ENCODE results near the gene EEF1A1.
"Not testable (repeated sequence)": the region's sequence is repeated elsewhere in the genome, so short reads cannot be mapped to it uniquely, and the experiment has no call there.

Gene EEF1A1

GRCh38 chr6:73548458-73549446, 27.9 kb upstream of the EEF1A1 start:
- Mint-ChIP-seq H3K9me3 (ENCODE audit: low read depth) (no peaks in the 10 kb centered on the region), H3K4me1 (ENCODE audit: low read depth) (no peaks in the 10 kb centered on the region), H3K4me3 (no peak overlapping the region), H3K27ac (no peak overlapping the region), H3K27me3 (no peaks in the 10 kb centered on the region), H3K36me3 (no peaks in the 10 kb centered on the region)

- no peaks in the 10 kb centered on the region for H3K9me3 Mint-ChIP-seq (ENCODE audit: low read depth)
- H3K4me1 Mint-ChIP-seq (ENCODE audit: low read depth), result no peaks in the 10 kb centered on the region
- H3K27ac Mint-ChIP-seq, result no peak overlapping the region
- H3K4me3 Mint-ChIP-seq, result no peak overlapping the region
- no peaks in the 10 kb centered on the region for H3K27me3 Mint-ChIP-seq
- no peaks in the 10 kb centered on the region for H3K36me3 Mint-ChIP-seq
These were observed 26.2 kb upstream of the EEF1A1 start for GRCh38 chr6:73547036-73547435.

- Mint-ChIP-seq H3K9me3 (ENCODE audit: low read depth) (no peaks in the 10 kb centered on the region), H3K27ac (no peak overlapping the region), H3K27me3 (no peaks in the 10 kb centered on the region), H3K4me1 (ENCODE audit: low read depth) (no peaks in the 10 kb centered on the region), H3K4me3 (no peak overlapping the region), H3K36me3 (no peaks in the 10 kb centered on the region)
These were observed 22.1 kb upstream of the EEF1A1 start for GRCh38 chr6:73542891-73543290.

GRCh38 chr6:73542481-73542880, 21.6 kb upstream of the EEF1A1 start:
- not testable (repeated sequence) for H3K4me3 Mint-ChIP-seq; H3K27me3 Mint-ChIP-seq; H3K27ac Mint-ChIP-seq; H3K36me3 Mint-ChIP-seq; H3K9me3 Mint-ChIP-seq (ENCODE audit: low read depth); H3K4me1 Mint-ChIP-seq (ENCODE audit: low read depth)

- Mint-ChIP-seq H3K36me3 (no peaks in the 10 kb centered on the region), H3K27ac (no peak overlapping the region), H3K9me3 (ENCODE audit: low read depth) (no peaks in the 10 kb centered on the region), H3K4me1 (ENCODE audit: low read depth) (no peaks in the 10 kb centered on the region), H3K4me3 (no peak overlapping the region), H3K27me3 (no peaks in the 10 kb centered on the region)
These were observed 17.4 kb upstream of the EEF1A1 start for GRCh38 chr6:73538116-73538779.

GRCh38 chr6:73537677-73538076, 16.8 kb upstream of the EEF1A1 start:
- H3K36me3 Mint-ChIP-seq, result no peaks in the 10 kb centered on the region
- no peaks in the 10 kb centered on the region for H3K4me1 Mint-ChIP-seq (ENCODE audit: low read depth)
- no peak overlapping the region for H3K27ac Mint-ChIP-seq
- no peak overlapping the region for H3K4me3 Mint-ChIP-seq
- no peaks in the 10 kb centered on the region for H3K9me3 Mint-ChIP-seq (ENCODE audit: low read depth)
- H3K27me3 Mint-ChIP-seq, result no peaks in the 10 kb centered on the region

- no peak overlapping the region for H3K4me3 Mint-ChIP-seq
- no peaks in the 10 kb centered on the region for H3K9me3 Mint-ChIP-seq (ENCODE audit: low read depth)
- no peak overlapping the region for H3K27ac Mint-ChIP-seq
- H3K4me1 Mint-ChIP-seq (ENCODE audit: low read depth), result no peaks in the 10 kb centered on the region
- H3K27me3 Mint-ChIP-seq, result no peaks in the 10 kb centered on the region
- no peaks in the 10 kb centered on the region for H3K36me3 Mint-ChIP-seq
These were observed 13.8 kb upstream of the EEF1A1 start for GRCh38 chr6:73534628-73535027.

GRCh38 chr6:73532293-73532692, 11.5 kb upstream of the EEF1A1 start:
- H3K4me3 Mint-ChIP-seq, result no peak overlapping the region
- no peaks in the 10 kb centered on the region for H3K9me3 Mint-ChIP-seq (ENCODE audit: low read depth)

GRCh38 chr6:73528897-73529296, 8.1 kb upstream of the EEF1A1 start:
- Mint-ChIP-seq H3K4me3 (no peak overlapping the region), H3K9me3 (ENCODE audit: low read depth) (no peaks in the 10 kb centered on the region), H3K36me3 (peaks cover 2% of the 10 kb centered on the region), H3K27me3 (no peaks in the 10 kb centered on the region), H3K4me1 (ENCODE audit: low read depth) (peaks cover 6% of the 10 kb centered on the region), H3K27ac (no peak overlapping the region)

More at GRCh38 chr6:73532293-73532692, 11.5 kb upstream of the EEF1A1 start:
- Mint-ChIP-seq H3K36me3 (no peaks in the 10 kb centered on the region), H3K27ac (no peak overlapping the region), H3K4me1 (ENCODE audit: low read depth) (no peaks in the 10 kb centered on the region), H3K27me3 (no peaks in the 10 kb centered on the region)

GRCh38 chr6:73525546-73526330, 4.9 kb upstream of the EEF1A1 start:
- Mint-ChIP-seq H3K9me3 (ENCODE audit: low read depth) (no peaks in the 10 kb centered on the region), H3K36me3 (peaks cover 4% of the 10 kb centered on the region), H3K27me3 (no peaks in the 10 kb centered on the region), H3K4me3 (no peak overlapping the region), H3K4me1 (ENCODE audit: low read depth) (peaks cover 17% of the 10 kb centered on the region), H3K27ac (no peak overlapping the region)

GRCh38 chr6:73523434-73524123, 2.7 kb upstream of the EEF1A1 start:
- peak overlapping the region; percentile 96 for H3K4me3 Mint-ChIP-seq
- H3K36me3 Mint-ChIP-seq, result peaks cover 18% of the 10 kb centered on the region
- no peaks in the 10 kb centered on the region for H3K27me3 Mint-ChIP-seq
- no peaks in the 10 kb centered on the region for H3K9me3 Mint-ChIP-seq (ENCODE audit: low read depth)
- peaks cover 17% of the 10 kb centered on the region for H3K4me1 Mint-ChIP-seq (ENCODE audit: low read depth)
- peak overlapping the region; percentile 97 for H3K27ac Mint-ChIP-seq

GRCh38 chr6:73521351-73521985, 636 bp upstream of the EEF1A1 start:
- no peaks in the 10 kb centered on the region for H3K9me3 Mint-ChIP-seq (ENCODE audit: low read depth)
- no peaks in the 10 kb centered on the region for H3K27me3 Mint-ChIP-seq
- H3K4me3 Mint-ChIP-seq, result peak overlapping the region; percentile 96
- peak overlapping the region; percentile 97 for H3K27ac Mint-ChIP-seq
- peaks cover 28% of the 10 kb centered on the region for H3K4me1 Mint-ChIP-seq (ENCODE audit: low read depth)
- H3K36me3 Mint-ChIP-seq, result peaks cover 30% of the 10 kb centered on the region

GRCh38 chr6:73519926-73520687, 725 bp downstream of the EEF1A1 start:
- peak overlapping the region; percentile 96 for H3K4me3 Mint-ChIP-seq
- peaks cover 39% of the 10 kb centered on the region for H3K4me1 Mint-ChIP-seq (ENCODE audit: low read depth)
- no peaks in the 10 kb centered on the region for H3K27me3 Mint-ChIP-seq
- H3K36me3 Mint-ChIP-seq, result peaks cover 31% of the 10 kb centered on the region
- H3K9me3 Mint-ChIP-seq (ENCODE audit: low read depth), result no peaks in the 10 kb centered on the region
- H3K27ac Mint-ChIP-seq, result peak overlapping the region; percentile 97
